Inflammatory macrophage treated with lipopolysaccharide for 4 hours (primary cell): ENCODE results near the gene HORMAD1.
A peak's percentile ranks its signal among the peaks of the same experiment; 100 is the strongest.
"Not testable (repeated sequence)": the region's sequence is repeated elsewhere in the genome, so short reads cannot be mapped to it uniquely, and the experiment has no call there.

Source experiments
- DNase-seq: peaks from one replicate; pipeline ENCODE4 v3.0.0-alpha.2; 2020

Gene HORMAD1

GRCh38 chr1:150720703-150721102 lies at the start of gene HORMAD1:
Gene HORMAD1, minus strand, starts transcription at chr1:150720895. Its CDS starts 1,390 bp downstream, at chr1:150719505.
- DNase-seq, result no peak

- DNase-seq, result not testable (repeated sequence)
Measured at GRCh38 chr1:150767704-150768103, 47.0 kb upstream of the HORMAD1 start.

- DNase-seq, result not testable (repeated sequence)
Measured at GRCh38 chr1:150765977-150766301, 45.2 kb upstream of the HORMAD1 start.

GRCh38 chr1:150765296-150765976 lies 44.7 kb upstream of the HORMAD1 start, which contains the start of gene CTSS:
Gene CTSS, minus strand, starts transcription at chr1:150765778. Its CDS starts 1,015 bp downstream, at chr1:150764763.
- peak; percentile 98 for DNase-seq

- peak; percentile 93 for DNase-seq
Measured at GRCh38 chr1:150764617-150765101, 44.0 kb upstream of the HORMAD1 start.

- no peak for DNase-seq
Measured at GRCh38 chr1:150763018-150763417, 42.3 kb upstream of the HORMAD1 start.

- no peak for DNase-seq
Measured at GRCh38 chr1:150762552-150762951, 41.9 kb upstream of the HORMAD1 start.

- DNase-seq, result peak; percentile 93
Measured at GRCh38 chr1:150761801-150762200, 41.1 kb upstream of the HORMAD1 start.

GRCh38 chr1:150760013-150760412 lies 39.3 kb upstream of the HORMAD1 start:
- DNase-seq, result peak; percentile 79

GRCh38 chr1:150753416-150753815 lies 32.7 kb upstream of the HORMAD1 start:
- DNase-seq, result no peak

- no peak for DNase-seq
Measured at GRCh38 chr1:150751443-150751842, 30.7 kb upstream of the HORMAD1 start.

- no peak for DNase-seq
Measured at GRCh38 chr1:150749720-150750311, 29.1 kb upstream of the HORMAD1 start.

GRCh38 chr1:150748878-150749719 lies 28.4 kb upstream of the HORMAD1 start:
- DNase-seq, result no peak

- no peak for DNase-seq
Measured at GRCh38 chr1:150730130-150730721, 9.5 kb upstream of the HORMAD1 start.

- no peak for DNase-seq
Measured at GRCh38 chr1:150724336-150724735, 3.6 kb upstream of the HORMAD1 start.

GRCh38 chr1:150720098-150720497 lies 597 bp downstream of the HORMAD1 start:
- no peak for DNase-seq

- DNase-seq, result no peak
Measured at GRCh38 chr1:150718225-150718891, 2.3 kb downstream of the HORMAD1 start.

GRCh38 chr1:150709031-150709430 lies 11.7 kb downstream of the HORMAD1 start:
- DNase-seq, result not testable (repeated sequence)

GRCh38 chr1:150708595-150708994 lies 12.1 kb downstream of the HORMAD1 start:
- DNase-seq, result no peak

- no peak for DNase-seq
Measured at GRCh38 chr1:150706091-150706490, 14.6 kb downstream of the HORMAD1 start.

GRCh38 chr1:150703427-150703826 lies 17.3 kb downstream of the HORMAD1 start:
- no peak for DNase-seq
